Thyroid gland (tissue), 4 donors: ENCODE data around the gene DHDH.

Experiments used
- CTCF ChIP-seq, 6 experiments: fragments of 200-600 bp in 3 of 6; fragments of 450-650 bp in 3 of 6; sonication (generic) in 3 of 6; IDR thresholded peaks; one replicate each; pipeline ENCODE4 v1.5.1; 2016 to 2019; ENCODE audit warnings: antibody characterized with exemption in 6 of 6, mild to moderate bottlenecking in 2 of 6, inconsistent platforms in 1 of 6, moderate library complexity in 1 of 6
- POLR2A ChIP-seq, 2 donors: fragments of 450-650 bp; IDR thresholded peaks; one replicate each; pipeline ENCODE4 v1.6.1; 2017; ENCODE audit warnings: antibody characterized with exemption in 2 of 2, mild to moderate bottlenecking in 2 of 2, moderate library complexity in 1 of 2

GRCh38 chr19:48968179-48968661 lies 34.7 kb downstream of the DHDH start:
- TF ChIP-seq CTCF (IDR thresholded peaks at IDR 0.05) (no peak), POLR2A (IDR thresholded peaks at IDR 0.05) (no peak)
